COLO668 (cell line): ENCODE measurements around the gene CDCP2.

Experiments
- DNase-seq: peaks from one replicate; lab custom pipeline; 2025; ENCODE audit not compliant: unreplicated experiment; lab: John Stamatoyannopoulos, UW

The CDCP2 gene

GRCh38 chr1:54137534-54138061 lies 15.2 kb downstream of the CDCP2 start:
- no peak for DNase-seq

- no peak for DNase-seq
These were observed 15.8 kb downstream of the CDCP2 start for GRCh38 chr1:54136963-54137533.

- no peak for DNase-seq
These were observed 16.4 kb downstream of the CDCP2 start for GRCh38 chr1:54136269-54136896.

GRCh38 chr1:54135436-54136120 lies 17.2 kb downstream of the CDCP2 start:
- no peak for DNase-seq

- no peak for DNase-seq
These were observed 18.5 kb downstream of the CDCP2 start for GRCh38 chr1:54134295-54134694.

- no peak for DNase-seq
These were observed 20.3 kb downstream of the CDCP2 start for GRCh38 chr1:54132495-54132894.

- no peak for DNase-seq
These were observed 21.4 kb downstream of the CDCP2 start for GRCh38 chr1:54131419-54131818.

- DNase-seq, result no peak
These were observed 22.9 kb downstream of the CDCP2 start for GRCh38 chr1:54129858-54130257.

- no peak for DNase-seq
These were observed 25.1 kb downstream of the CDCP2 start for GRCh38 chr1:54127594-54128300.

GRCh38 chr1:54126271-54126815 lies 26.5 kb downstream of the CDCP2 start:
- DNase-seq, result no peak

- DNase-seq, result peak; percentile 56
These were observed 27.3 kb downstream of the CDCP2 start for GRCh38 chr1:54125386-54126070.

GRCh38 chr1:54124906-54125305 lies 27.9 kb downstream of the CDCP2 start:
- no peak for DNase-seq

- peak; percentile 99 for DNase-seq
These were observed 28.3 kb downstream of the CDCP2 start for GRCh38 chr1:54124472-54124871.

- no peak for DNase-seq
These were observed 29.8 kb downstream of the CDCP2 start for GRCh38 chr1:54122992-54123391.

- DNase-seq, result peak; percentile 64
These were observed 30.6 kb downstream of the CDCP2 start for GRCh38 chr1:54122135-54122751.

- DNase-seq, result peak; percentile 95
These were observed 31.2 kb downstream of the CDCP2 start for GRCh38 chr1:54121482-54122134.

- DNase-seq, result no peak
These were observed 31.9 kb downstream of the CDCP2 start for GRCh38 chr1:54120698-54121481.

- no peak for DNase-seq
These were observed 32.6 kb downstream of the CDCP2 start for GRCh38 chr1:54120018-54120697.
